ENCODE data around the gene RNU11.
"Not testable (repeated sequence)": the region's sequence is repeated elsewhere in the genome, so short reads cannot be mapped to it uniquely, and the experiment has no call there.

Gene RNU11

DNA sequence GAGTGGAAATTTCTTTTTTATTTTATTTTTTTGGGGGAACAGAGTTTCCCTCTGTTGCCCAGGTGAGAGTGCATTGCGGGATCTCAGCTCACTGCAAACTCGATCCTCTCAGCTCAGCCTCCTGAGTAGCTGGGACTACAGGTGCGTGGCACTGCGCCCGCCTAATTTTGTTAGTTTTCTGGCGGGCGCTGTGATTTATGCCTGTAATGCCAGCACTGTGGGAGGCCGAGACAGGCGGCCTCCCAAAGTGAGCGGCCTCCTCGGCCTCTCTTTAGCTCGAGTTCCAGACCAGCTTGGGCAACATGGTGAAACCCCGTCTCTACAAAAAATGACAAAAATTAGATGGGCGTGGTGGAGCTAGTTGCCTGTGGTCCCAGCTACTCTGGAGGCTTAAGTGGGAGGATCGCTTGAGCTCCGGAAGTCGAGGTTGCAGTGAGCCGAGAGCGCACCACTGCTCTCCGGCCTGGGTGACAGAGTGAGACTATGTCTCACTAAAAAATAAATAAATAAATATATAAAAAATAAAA is 22.9 kb downstream of the RNU11 start:
- TF ChIP-seq, protein P1, sequence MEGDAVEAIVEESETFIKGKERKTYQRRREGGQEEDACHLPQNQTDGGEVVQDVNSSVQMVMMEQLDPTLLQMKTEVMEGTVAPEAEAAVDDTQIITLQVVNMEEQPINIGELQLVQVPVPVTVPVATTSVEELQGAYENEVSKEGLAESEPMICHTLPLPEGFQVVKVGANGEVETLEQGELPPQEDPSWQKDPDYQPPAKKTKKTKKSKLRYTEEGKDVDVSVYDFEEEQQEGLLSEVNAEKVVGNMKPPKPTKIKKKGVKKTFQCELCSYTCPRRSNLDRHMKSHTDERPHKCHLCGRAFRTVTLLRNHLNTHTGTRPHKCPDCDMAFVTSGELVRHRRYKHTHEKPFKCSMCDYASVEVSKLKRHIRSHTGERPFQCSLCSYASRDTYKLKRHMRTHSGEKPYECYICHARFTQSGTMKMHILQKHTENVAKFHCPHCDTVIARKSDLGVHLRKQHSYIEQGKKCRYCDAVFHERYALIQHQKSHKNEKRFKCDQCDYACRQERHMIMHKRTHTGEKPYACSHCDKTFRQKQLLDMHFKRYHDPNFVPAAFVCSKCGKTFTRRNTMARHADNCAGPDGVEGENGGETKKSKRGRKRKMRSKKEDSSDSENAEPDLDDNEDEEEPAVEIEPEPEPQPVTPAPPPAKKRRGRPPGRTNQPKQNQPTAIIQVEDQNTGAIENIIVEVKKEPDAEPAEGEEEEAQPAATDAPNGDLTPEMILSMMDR (IDR thresholded peaks at IDR 0.05; ENCODE audit: low read depth, low read length), result no peak
- no peak for DNase-seq

GRCh38 chr1:28672971-28673370 is 24.6 kb downstream of the RNU11 start:
- H3K4me3 ChIP-seq (ENCODE audit: low read depth, low read length); DNase-seq; H3K27me3 ChIP-seq; H3K9me3 ChIP-seq; H3K4me1 ChIP-seq; H3K36me3 ChIP-seq: not testable (repeated sequence)

More for the DNA sequence above, 22.9 kb downstream of the RNU11 start:
- Histone ChIP-seq H3K9me3 (no peaks in the 10 kb centered on the region), H3K27me3 (no peaks in the 10 kb centered on the region), H3K4me3 (ENCODE audit: low read depth, low read length) (no peak overlapping the region), H3K4me1 (no peaks in the 10 kb centered on the region), H3K36me3 (no peaks in the 10 kb centered on the region)

DNA sequence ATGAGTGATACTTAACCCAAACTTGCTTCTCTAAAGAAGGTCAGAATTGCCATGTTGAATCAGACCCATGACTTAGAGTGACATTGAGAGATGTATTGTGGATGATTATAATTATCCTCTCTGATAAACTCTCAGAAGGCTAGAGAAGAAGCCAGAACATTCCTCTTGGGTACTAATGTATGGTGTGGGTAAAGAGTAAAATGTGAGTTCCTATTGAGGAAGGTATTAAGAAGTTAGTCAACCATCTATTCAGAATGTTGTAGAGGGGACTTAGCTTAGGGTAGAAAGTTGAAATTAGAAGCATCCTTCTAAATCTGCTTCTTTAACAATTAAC is 27.5 kb downstream of the RNU11 start:
- Histone ChIP-seq H3K4me1 (no peaks in the 10 kb centered on the region), H3K27me3 (no peaks in the 10 kb centered on the region)
- DNase-seq, result no peak

DNA sequence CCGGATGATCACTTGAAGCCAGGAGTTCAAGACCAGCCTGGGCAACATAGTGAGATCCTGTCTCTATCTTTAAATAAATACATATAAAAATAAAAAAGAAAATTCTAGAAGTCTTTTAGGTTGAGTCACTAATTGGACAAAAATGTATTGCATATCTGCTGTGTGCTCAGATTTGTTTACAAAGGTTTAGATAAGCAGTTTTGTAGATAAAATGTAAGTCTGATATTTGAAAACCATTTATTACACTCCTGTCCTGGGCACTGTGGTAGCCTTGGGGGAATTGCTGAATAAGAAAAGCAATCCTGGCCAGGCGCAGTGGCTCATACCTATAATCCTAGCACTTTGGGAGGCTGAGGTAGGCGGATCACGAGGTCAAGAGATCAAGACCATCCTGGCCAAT is 31.8 kb downstream of the RNU11 start:
- H3K4me1 ChIP-seq, result no peaks in the 10 kb centered on the region
- no peaks in the 10 kb centered on the region for H3K9me3 ChIP-seq
- H3K27me3 ChIP-seq, result no peaks in the 10 kb centered on the region
- no peak overlapping the region for H3K4me3 ChIP-seq (ENCODE audit: low read depth, low read length)
- DNase-seq, result no peak
- TF ChIP-seq, protein P1 (IDR thresholded peaks at IDR 0.05; ENCODE audit: low read depth, low read length), result no peak
- no peaks in the 10 kb centered on the region for H3K36me3 ChIP-seq

More for the DNA sequence above, 27.5 kb downstream of the RNU11 start:
- no peaks in the 10 kb centered on the region for H3K36me3 ChIP-seq
- H3K9me3 ChIP-seq, result no peaks in the 10 kb centered on the region
- H3K4me3 ChIP-seq (ENCODE audit: low read depth, low read length), result no peak overlapping the region
- TF ChIP-seq, protein P1 (IDR thresholded peaks at IDR 0.05; ENCODE audit: low read depth, low read length), result no peak

DNA sequence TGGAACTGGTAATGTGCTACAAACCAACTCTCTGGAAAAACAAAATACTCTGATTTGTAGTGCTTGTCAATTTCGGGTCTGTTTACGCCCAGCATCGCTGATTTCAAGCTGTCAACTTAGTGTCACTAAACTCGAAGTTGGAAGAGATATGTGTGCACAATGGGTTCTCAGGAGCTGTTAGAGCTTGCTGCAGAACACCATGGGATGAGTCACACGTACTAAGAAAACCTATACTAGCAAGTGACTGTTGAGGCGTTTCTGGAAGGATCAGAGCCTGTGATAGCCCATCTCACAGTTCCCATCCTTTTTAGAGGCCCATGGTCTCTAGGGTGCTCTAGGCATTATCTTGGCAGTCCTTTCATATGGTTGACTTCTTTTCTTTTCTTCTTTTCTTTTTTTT is 34.4 kb downstream of the RNU11 start:
- Histone ChIP-seq H3K27me3 (no peaks in the 10 kb centered on the region), H3K36me3 (no peaks in the 10 kb centered on the region), H3K4me1 (no peaks in the 10 kb centered on the region), H3K9me3 (no peaks in the 10 kb centered on the region), H3K4me3 (ENCODE audit: low read depth, low read length) (no peak overlapping the region)
- DNase-seq, result no peak
- TF ChIP-seq, protein P1 (IDR thresholded peaks at IDR 0.05; ENCODE audit: low read depth, low read length), result no peak

- DNase-seq, result no peak
- no peaks in the 10 kb centered on the region for H3K27me3 ChIP-seq
- H3K4me3 ChIP-seq (ENCODE audit: low read depth, low read length), result no peak overlapping the region
- no peaks in the 10 kb centered on the region for H3K4me1 ChIP-seq
- TF ChIP-seq, protein P1 (IDR thresholded peaks at IDR 0.05; ENCODE audit: low read depth, low read length), result no peak
- no peaks in the 10 kb centered on the region for H3K9me3 ChIP-seq
- no peaks in the 10 kb centered on the region for H3K36me3 ChIP-seq
Observed at GRCh38 chr1:28684937-28685336, 36.5 kb downstream of the RNU11 start.

- H3K27me3 ChIP-seq; H3K9me3 ChIP-seq; H3K36me3 ChIP-seq; DNase-seq; H3K4me3 ChIP-seq (ENCODE audit: low read depth, low read length); H3K4me1 ChIP-seq: not testable (repeated sequence)
Observed at GRCh38 chr1:28691627-28692026, 43.2 kb downstream of the RNU11 start.

All from BE2C (cell line).